ENCODE measurements around the gene JHY. TPM values are rescaled to one million over a fixed set of nuclear protein-coding genes. Genes with fewer than 3 reads are reported as not detected.

JHY gene
- total and polyA plus RNA-seq, 7 donors: 0.11 to 0.97 (median 0.19) TPM

- no peak for TF ChIP-seq CTCF (IDR thresholded peaks at IDR 0.05)
- intact Hi-C loops (cut with DNase I): no loop called here
- WGBS, 3 donors: 3 to 4% (median 4%) methylated on average over 41 to 44 of the region's 44 CpGs
- Histone ChIP-seq H3K27me3 (ENCODE audit: insufficient read depth in 3 of 3, low read length in 2 of 3) (peaks cover 0 to 99% (median 38%) of the 10 kb centered on the region in 3 donors), H3K9me3 (no peaks in the 10 kb centered on the region), H3K27ac (no peak overlapping the region), H3K36me3 (ENCODE audit: insufficient read depth in 1 of 2, low read depth in 1 of 2) (no peaks in the 10 kb centered on the region), H3K4me3 (no peak overlapping the region), H3K4me1 (peaks cover 4% of the 10 kb centered on the region)
- DNase-seq (no peak), ATAC-seq (no peak)
Measured at GRCh38 chr11:122979103-122979814, 96.7 kb downstream of the JHY start.

- H3K27ac ChIP-seq: no peak overlapping the region
- H3K27me3 ChIP-seq (ENCODE audit: insufficient read depth in 3 of 3, low read length in 2 of 3): peaks cover 0 to 100% (median 44%) of the 10 kb centered on the region in 3 donors
- intact Hi-C loops (cut with DNase I): no loop called here
- H3K4me1 ChIP-seq: peaks cover 4% of the 10 kb centered on the region
- H3K36me3 ChIP-seq (ENCODE audit: insufficient read depth in 1 of 2, low read depth in 1 of 2): no peaks in the 10 kb centered on the region
- WGBS, 3 donors: 2 to 4% (median 2%) methylated on average over 27 of the region's 27 CpGs
- ATAC-seq (no peak), DNase-seq (no peak)
- no peak for TF ChIP-seq CTCF (IDR thresholded peaks at IDR 0.05)
- H3K4me3 ChIP-seq: no peak overlapping the region
- H3K9me3 ChIP-seq: no peaks in the 10 kb centered on the region
Measured at GRCh38 chr11:122979815-122980595, 97.4 kb downstream of the JHY start.

- TF ChIP-seq CTCF (IDR thresholded peaks at IDR 0.05): no peak
- Histone ChIP-seq H3K27me3 (ENCODE audit: insufficient read depth in 3 of 3, low read length in 2 of 3) (peaks cover 0 to 100% (median 43%) of the 10 kb centered on the region in 3 donors), H3K9me3 (no peaks in the 10 kb centered on the region), H3K4me1 (peaks cover 4% of the 10 kb centered on the region), H3K36me3 (ENCODE audit: insufficient read depth in 1 of 2, low read depth in 1 of 2) (no peaks in the 10 kb centered on the region), H3K4me3 (no peak within 1 kb of the TSS), H3K27ac (no peak within 1 kb of the TSS)
- ATAC-seq (peak; percentile 41 to 73 (median 58)), DNase-seq (peak; percentile 47 to 67)
- intact Hi-C loops (cut with DNase I): no loop called here
- WGBS, 3 donors: 4 to 6% (median 5%) methylated on average over 35 of the region's 35 CpGs
Measured at GRCh38 chr11:122981388-122982264, 99.1 kb downstream of the JHY start, which contains the start of gene BSX. TSS of gene BSX (minus strand) at chr11:122981834. CDS start at chr11:122981671, 163 bp downstream.

GRCh38 chr11:122983438-122984185 lies 101.1 kb downstream of the JHY start:
- H3K9me3 ChIP-seq: no peaks in the 10 kb centered on the region
- no peaks in the 10 kb centered on the region for H3K4me1 ChIP-seq
- 12 to 13% (median 12%) methylated on average over 26 of the region's 26 CpGs for WGBS, 3 donors
- no peaks in the 10 kb centered on the region for H3K36me3 ChIP-seq (ENCODE audit: insufficient read depth in 1 of 2, low read depth in 1 of 2)
- intact Hi-C loops (cut with DNase I): no loop called here
- no peak for DNase-seq
- no peak for ATAC-seq
- H3K27ac ChIP-seq: no peak overlapping the region
- H3K27me3 ChIP-seq (ENCODE audit: insufficient read depth in 3 of 3, low read length in 2 of 3): peaks cover 0 to 92% (median 29%) of the 10 kb centered on the region in 3 donors
- peak overlapping the region; percentile 69 for H3K4me3 ChIP-seq
- TF ChIP-seq CTCF (IDR thresholded peaks at IDR 0.05): no peak
